ENCODE measurements around the gene CALCOCO2.
"Not testable (repeated sequence)": the region's sequence is repeated elsewhere in the genome, so short reads cannot be mapped to it uniquely, and the experiment has no call there.

CALCOCO2 gene

GRCh38 chr17:48820936-48821335, 9.9 kb upstream of the CALCOCO2 start:
- DNase-seq (ENCODE audit: low read depth in 2 of 2, low spot score in 1 of 2) = not testable (repeated sequence)

GRCh38 chr17:48825446-48826381, 5.1 kb upstream of the CALCOCO2 start:
- DNase-seq (ENCODE audit: low read depth in 2 of 2, low spot score in 1 of 2) = no peak

- no peak for DNase-seq (ENCODE audit: low read depth in 2 of 2, low spot score in 1 of 2)
Observed at GRCh38 chr17:48831549-48831883, 681 bp downstream of the CALCOCO2 start.

- DNase-seq (ENCODE audit: low read depth in 2 of 2, low spot score in 1 of 2) = no peak
Observed at GRCh38 chr17:48834973-48835372, 4.1 kb downstream of the CALCOCO2 start.

- no peak for DNase-seq (ENCODE audit: low read depth in 2 of 2, low spot score in 1 of 2)
Observed at GRCh38 chr17:48835971-48836370, 5.1 kb downstream of the CALCOCO2 start.

GRCh38 chr17:48837458-48837857, 6.6 kb downstream of the CALCOCO2 start:
- DNase-seq (ENCODE audit: low read depth in 2 of 2, low spot score in 1 of 2) = not testable (repeated sequence)

- no peak for DNase-seq (ENCODE audit: low read depth in 2 of 2, low spot score in 1 of 2)
Observed at GRCh38 chr17:48840441-48840840, 9.6 kb downstream of the CALCOCO2 start.

- no peak for DNase-seq (ENCODE audit: low read depth in 2 of 2, low spot score in 1 of 2)
Observed at GRCh38 chr17:48841395-48841831, 10.6 kb downstream of the CALCOCO2 start.

GRCh38 chr17:48842746-48843145, 11.9 kb downstream of the CALCOCO2 start:
- DNase-seq (ENCODE audit: low read depth in 2 of 2, low spot score in 1 of 2) = no peak

GRCh38 chr17:48843187-48843900, 12.5 kb downstream of the CALCOCO2 start:
- DNase-seq (ENCODE audit: low read depth in 2 of 2, low spot score in 1 of 2) = no peak

GRCh38 chr17:48850792-48851323, 20.0 kb downstream of the CALCOCO2 start:
- no peak for DNase-seq (ENCODE audit: low read depth in 2 of 2, low spot score in 1 of 2)

- DNase-seq (ENCODE audit: low read depth in 2 of 2, low spot score in 1 of 2) = no peak
Observed at GRCh38 chr17:48854774-48855476, 24.1 kb downstream of the CALCOCO2 start.

- no peak for DNase-seq (ENCODE audit: low read depth in 2 of 2, low spot score in 1 of 2)
Observed at GRCh38 chr17:48856122-48856821, 25.4 kb downstream of the CALCOCO2 start.

GRCh38 chr17:48860034-48860433, 29.2 kb downstream of the CALCOCO2 start:
- no peak for DNase-seq (ENCODE audit: low read depth in 2 of 2, low spot score in 1 of 2)

- DNase-seq (ENCODE audit: low read depth in 2 of 2, low spot score in 1 of 2) = no peak
Observed at GRCh38 chr17:48860456-48860855, 29.6 kb downstream of the CALCOCO2 start.

- DNase-seq (ENCODE audit: low read depth in 2 of 2, low spot score in 1 of 2) = no peak
Observed at GRCh38 chr17:48868916-48869500, 38.2 kb downstream of the CALCOCO2 start.

- no peak for DNase-seq (ENCODE audit: low read depth in 2 of 2, low spot score in 1 of 2)
Observed at GRCh38 chr17:48869821-48870318, 39.0 kb downstream of the CALCOCO2 start.

- no peak for DNase-seq (ENCODE audit: low read depth in 2 of 2, low spot score in 1 of 2)
Observed at GRCh38 chr17:48871035-48871550, 40.3 kb downstream of the CALCOCO2 start.

GRCh38 chr17:48871551-48872351, 40.9 kb downstream of the CALCOCO2 start:
- DNase-seq (ENCODE audit: low read depth in 2 of 2, low spot score in 1 of 2) = no peak

All from stimulated activated CD8-positive, alpha-beta memory T cell treated with anti-CD3 and anti-CD28 coated beads, Interleukin-4, amount 100 ng/mL, for 1 hour (primary cell).